Kidney (tissue), 14 donors: ENCODE measurements around the gene HAT1. TPM values are rescaled to one million over a fixed set of nuclear protein-coding genes. Genes with fewer than 3 reads are reported as not detected.

Source experiments
- DNase-seq, 5 donors: peaks; one replicate each; pipeline ENCODE4 v3.0.0-alpha.2; 2013 to 2020
- FAIRE-seq: peaks from 2 replicates; lab custom pipeline; 2012; peaks lifted over from hg19 to GRCh38; lab: Jason Lieb, UNC
- H3K27ac ChIP-seq, 2 donors: one replicate each; pipeline ENCODE4 v1.7.0; 2013; ENCODE audit warnings: low read depth in 2 of 2, low read length in 2 of 2, inconsistent platforms in 1 of 2
- H3K27me3 ChIP-seq: one replicate; pipeline ENCODE4 v1.7.1; 2013; ENCODE audit warnings: low read length, inconsistent platforms; ENCODE audit not compliant: control insufficient read depth, insufficient read depth
- H3K36me3 ChIP-seq, 3 donors: one replicate each; pipeline versions ENCODE4 v1.7.0 to v1.7.1; 2013; ENCODE audit warnings: low read length in 3 of 3, control low read depth in 1 of 3, inconsistent platforms in 1 of 3; ENCODE audit not compliant: insufficient read depth in 3 of 3, control insufficient read depth in 2 of 3
- H3K4me1 ChIP-seq, 3 donors: one replicate each; pipeline versions ENCODE4 v1.7.0 to v1.7.1; 2013; ENCODE audit warnings: low read length in 3 of 3, inconsistent platforms in 1 of 3, low read depth in 1 of 3; ENCODE audit not compliant: control insufficient read depth in 2 of 3, insufficient read depth in 2 of 3
- H3K4me3 ChIP-seq, 3 donors: one replicate each; pipeline versions ENCODE4 v1.7.0 to v1.8.1; 2013; ENCODE audit warnings: low read length in 3 of 3, control low read depth in 1 of 3, inconsistent platforms in 1 of 3
- H3K9ac ChIP-seq, 3 donors: one replicate each; pipeline versions ENCODE4 v1.7.0 to v1.7.1; 2013; ENCODE audit warnings: low read length in 3 of 3, control low read depth in 1 of 3, inconsistent platforms in 1 of 3
- H3K9me3 ChIP-seq, 3 donors: one replicate each; pipeline versions ENCODE4 v1.7.0 to v1.7.1; 2013; ENCODE audit warnings: low read length in 3 of 3, control low read depth in 1 of 3, inconsistent platforms in 1 of 3; ENCODE audit not compliant: control insufficient read depth in 2 of 3, insufficient read depth in 1 of 3
- intact Hi-C: fragments of 100-400 bp; cut with DNase I; formaldehyde crosslinking; loops from one replicate; pipeline ENCODE4 v1.11.1; 2022
- polyA plus RNA-seq: library from polyadenylated mRNA; stranded (reverse); fragments of 350-450 nt; fragmentation: Illumina TruSeq; extraction: RNeasy Lipid Tissue Mini Kit (QIAGEN cat#74804); gene quantifications from one replicate; pipeline ENCODE4 v1.2.3, GENCODE V29; 2014; ENCODE audit warnings: low read depth, low replicate concordance; ENCODE audit not compliant: insufficient read depth
- total RNA-seq: library from RNA; stranded (reverse); fragmentation: NEBNext Ultra II Directional; extraction: Animal tissue kit (Norgen Biotek cat#: 25700); gene quantifications from one replicate; pipeline ENCODE4 v1.2.1, GENCODE V29; 2021
- TF ChIP-seq, protein P1 (sequence below): IDR thresholded peaks from 3 replicates; pipeline ENCODE4 v1.5.1; 2012; ENCODE audit warnings: mild to moderate bottlenecking, moderate library complexity, borderline replicate concordance; ENCODE audit not compliant: insufficient read depth; ENCODE audit errors: extremely low read depth
- donor health status: control.
- donor health status: control.
- donor health status: control.
- donor health status: control.
- donor health status: control.
- donor health status: DM: yes; HTN: yes; CAD: no.
- donor health status: Normal renal cell carcinoma (clear cell type).

Gene HAT1
- total and polyA plus RNA-seq, 2 donors from 2014 or later: 35.2 to 35.8 TPM

DNA sequence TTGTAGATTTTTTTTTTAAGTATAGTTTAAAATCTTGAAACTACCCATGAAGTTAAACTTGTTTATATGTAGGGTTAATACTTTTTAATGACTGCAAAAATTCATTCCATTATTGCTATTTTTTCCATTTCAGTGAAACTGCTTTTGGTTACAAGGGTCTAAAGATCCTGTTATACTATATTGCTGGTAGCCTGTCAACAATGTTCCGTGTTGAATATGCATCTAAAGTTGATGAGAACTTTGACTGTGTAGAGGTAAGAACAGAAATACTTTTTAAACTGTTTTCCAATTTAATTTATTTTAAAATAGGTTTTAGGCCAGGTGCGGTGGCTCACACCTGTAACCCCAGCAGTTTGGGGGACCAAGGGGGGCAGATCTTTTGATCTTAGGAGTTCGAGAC lies 30.5 kb downstream of the HAT1 start:
- no peaks in the 10 kb centered on the region for H3K27me3 ChIP-seq
- H3K9ac ChIP-seq: no peak overlapping the region
- TF ChIP-seq, protein P1, sequence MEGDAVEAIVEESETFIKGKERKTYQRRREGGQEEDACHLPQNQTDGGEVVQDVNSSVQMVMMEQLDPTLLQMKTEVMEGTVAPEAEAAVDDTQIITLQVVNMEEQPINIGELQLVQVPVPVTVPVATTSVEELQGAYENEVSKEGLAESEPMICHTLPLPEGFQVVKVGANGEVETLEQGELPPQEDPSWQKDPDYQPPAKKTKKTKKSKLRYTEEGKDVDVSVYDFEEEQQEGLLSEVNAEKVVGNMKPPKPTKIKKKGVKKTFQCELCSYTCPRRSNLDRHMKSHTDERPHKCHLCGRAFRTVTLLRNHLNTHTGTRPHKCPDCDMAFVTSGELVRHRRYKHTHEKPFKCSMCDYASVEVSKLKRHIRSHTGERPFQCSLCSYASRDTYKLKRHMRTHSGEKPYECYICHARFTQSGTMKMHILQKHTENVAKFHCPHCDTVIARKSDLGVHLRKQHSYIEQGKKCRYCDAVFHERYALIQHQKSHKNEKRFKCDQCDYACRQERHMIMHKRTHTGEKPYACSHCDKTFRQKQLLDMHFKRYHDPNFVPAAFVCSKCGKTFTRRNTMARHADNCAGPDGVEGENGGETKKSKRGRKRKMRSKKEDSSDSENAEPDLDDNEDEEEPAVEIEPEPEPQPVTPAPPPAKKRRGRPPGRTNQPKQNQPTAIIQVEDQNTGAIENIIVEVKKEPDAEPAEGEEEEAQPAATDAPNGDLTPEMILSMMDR: no peak
- no peak overlapping the region for H3K4me3 ChIP-seq
- H3K36me3 ChIP-seq: no peaks in the 10 kb centered on the region
- intact Hi-C loops: no loop called here
- no peak overlapping the region for H3K27ac ChIP-seq
- DNase-seq (no peak), FAIRE-seq (no peak)
- no peaks in the 10 kb centered on the region for H3K4me1 ChIP-seq
- H3K9me3 ChIP-seq: no peaks in the 10 kb centered on the region

DNA sequence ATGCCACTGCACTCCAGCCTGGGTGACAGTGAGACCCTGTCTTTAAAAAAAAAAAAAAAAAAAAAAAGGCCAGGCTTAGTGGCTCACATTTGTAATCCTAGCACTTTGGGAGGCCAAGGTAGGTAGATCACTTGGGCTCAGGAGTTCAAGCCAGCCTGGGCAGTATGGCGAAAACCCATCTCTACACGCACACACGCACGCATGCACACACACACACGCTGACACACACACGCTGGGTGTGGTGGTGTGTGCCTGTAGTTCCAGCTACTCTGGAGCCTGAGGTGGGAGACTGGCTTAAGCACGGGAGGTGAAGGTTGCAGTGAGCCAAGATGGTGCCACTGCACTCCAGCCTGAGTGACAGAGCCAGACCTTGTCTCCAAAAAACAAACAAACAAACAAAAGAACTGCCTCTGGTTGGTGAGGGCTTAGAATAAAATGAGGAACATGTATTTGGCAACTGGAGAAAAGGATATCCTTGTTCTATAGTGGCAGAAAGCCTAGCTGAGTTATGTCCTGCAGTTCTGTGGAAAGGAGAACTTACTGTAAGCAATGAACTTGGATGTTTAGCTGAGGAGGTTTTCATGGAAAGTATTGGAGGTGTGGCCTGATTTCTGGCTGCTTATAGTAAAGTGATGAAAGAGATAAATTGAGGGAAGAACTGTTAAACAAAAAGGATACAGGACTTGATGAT lies 34.0 kb downstream of the HAT1 start:
- intact Hi-C loops: no loop called here
- Histone ChIP-seq H3K4me3 (no peak overlapping the region), H3K27ac (no peak overlapping the region), H3K9ac (no peak overlapping the region), H3K4me1 (no peaks in the 10 kb centered on the region), H3K9me3 (no peaks in the 10 kb centered on the region), H3K36me3 (no peaks in the 10 kb centered on the region), H3K27me3 (no peaks in the 10 kb centered on the region)
- DNase-seq (no peak), FAIRE-seq (no peak)
- TF ChIP-seq, protein P1: no peak

DNA sequence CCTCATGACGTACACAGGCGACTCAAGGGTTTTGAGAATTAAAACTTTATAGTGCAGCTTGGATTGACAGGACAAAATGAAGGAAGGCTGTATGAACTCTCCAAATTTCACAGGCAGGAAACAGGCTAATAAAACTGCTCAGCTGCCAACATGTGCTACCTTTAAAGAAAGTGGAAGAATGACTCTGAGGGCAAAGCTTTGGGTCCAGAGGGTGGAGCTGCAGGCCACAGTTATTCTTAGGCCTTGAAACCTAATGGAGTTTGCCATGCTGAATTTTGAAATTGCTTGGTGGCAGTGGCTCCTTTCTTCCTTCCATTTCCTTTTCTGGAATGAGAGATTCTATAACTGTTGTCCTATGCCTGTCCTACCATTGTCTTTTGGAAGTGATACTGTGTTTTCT lies 34.8 kb downstream of the HAT1 start:
- no peak for DNase-seq
- intact Hi-C loops: no loop called here
- Histone ChIP-seq H3K9ac (no peak overlapping the region), H3K27me3 (no peaks in the 10 kb centered on the region), H3K4me3 (no peak overlapping the region), H3K27ac (no peak overlapping the region), H3K36me3 (no peaks in the 10 kb centered on the region), H3K4me1 (no peaks in the 10 kb centered on the region), H3K9me3 (no peaks in the 10 kb centered on the region)
- no peak for FAIRE-seq
- TF ChIP-seq, protein P1: no peak

DNA sequence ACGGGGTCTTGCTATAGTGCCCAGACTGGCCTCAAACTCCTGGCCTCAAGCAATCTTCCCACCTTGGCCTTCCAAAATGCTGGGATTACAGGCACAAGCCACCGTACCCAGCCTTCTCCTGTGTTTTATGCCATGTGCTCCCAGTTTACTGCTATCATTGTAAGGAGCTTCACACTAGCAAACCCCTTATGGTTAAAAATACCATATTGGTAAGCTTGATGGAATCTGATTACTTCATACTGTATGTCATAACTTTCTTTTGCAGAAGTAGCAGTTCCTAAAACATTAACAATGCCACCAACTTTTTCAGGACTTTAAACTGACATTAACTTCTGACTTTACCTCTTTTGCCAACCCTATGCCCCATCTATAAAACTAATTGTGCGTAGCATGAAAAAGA lies 36.2 kb downstream of the HAT1 start:
- Histone ChIP-seq H3K9ac (no peak overlapping the region), H3K27ac (no peak overlapping the region), H3K9me3 (no peaks in the 10 kb centered on the region), H3K27me3 (no peaks in the 10 kb centered on the region), H3K4me1 (no peaks in the 10 kb centered on the region), H3K36me3 (no peaks in the 10 kb centered on the region), H3K4me3 (no peak overlapping the region)
- intact Hi-C loops: no loop called here
- TF ChIP-seq, protein P1: no peak
- FAIRE-seq (no peak), DNase-seq (no peak)
